Natural killer cell (primary cell): ENCODE data around the gene UPK2. TPM values are rescaled to one million over a fixed set of nuclear protein-coding genes. Genes with fewer than 3 reads are reported as not detected.
"Not testable (repeated sequence)": the region's sequence is repeated elsewhere in the genome, so short reads cannot be mapped to it uniquely, and the experiment has no call there.

Experiments
- ATAC-seq, 3 donors: fragments of 150-1000 bp in 2 of 3; fragments of 200-7000 bp in 1 of 3; cut with Tn5 transposase; 1 replicate in 1 of 3; 2 replicates in 2 of 3; pipeline ENCODE4 v1.10.0; 2021; ENCODE audit warnings: mild to moderate bottlenecking in 2 of 3, moderate library complexity in 2 of 3
- DNase-seq, 2 donors: peaks; one replicate each; pipeline versions ENCODE4 v3.0.0 to v3.0.0-alpha.2; 2013 to 2021; ENCODE audit warnings: mixed read lengths in 1 of 2
- H3K27ac ChIP-seq: one replicate; pipeline ENCODE4 v1.5.1; 2013; ENCODE audit warnings: mild to moderate bottlenecking, low read length
- H3K27me3 ChIP-seq: one replicate; pipeline ENCODE4 v1.6.1; 2013; ENCODE audit warnings: low read length; ENCODE audit not compliant: control insufficient read depth, insufficient read depth
- H3K36me3 ChIP-seq: one replicate; pipeline ENCODE4 v1.6.1; 2013; ENCODE audit warnings: low read length; ENCODE audit not compliant: control insufficient read depth, insufficient read depth
- H3K4me1 ChIP-seq: one replicate; pipeline ENCODE4 v1.6.1; 2013; ENCODE audit warnings: low read length; ENCODE audit not compliant: control insufficient read depth, insufficient read depth
- H3K4me3 ChIP-seq: one replicate; pipeline ENCODE4 v1.5.1; 2013; ENCODE audit warnings: low read length
- H3K9me3 ChIP-seq: one replicate; pipeline ENCODE4 v1.6.1; 2013; ENCODE audit warnings: low read length; ENCODE audit not compliant: control insufficient read depth, insufficient read depth
- H3K27ac Mint-ChIP-seq, 2 donors: one replicate each; pipeline ENCODE4 v1.8.0; 2022; ENCODE audit warnings: mild to moderate bottlenecking in 2 of 2, mixed read lengths in 2 of 2, moderate library complexity in 1 of 2
- H3K27me3 Mint-ChIP-seq, 2 donors: one replicate each; pipeline ENCODE4 v1.8.0; 2022; ENCODE audit warnings: low read depth in 2 of 2, mixed read lengths in 2 of 2
- H3K36me3 Mint-ChIP-seq: one replicate; pipeline ENCODE4 v1.8.0; 2022; ENCODE audit warnings: mixed read lengths
- H3K4me1 Mint-ChIP-seq, 2 donors: one replicate each; pipeline ENCODE4 v1.8.0; 2022; ENCODE audit warnings: mixed read lengths in 2 of 2
- H3K4me3 Mint-ChIP-seq: one replicate; pipeline ENCODE4 v1.8.0; 2022; ENCODE audit warnings: mild to moderate bottlenecking, moderate library complexity, mixed read lengths
- H3K9me3 Mint-ChIP-seq, 2 donors: one replicate each; pipeline ENCODE4 v1.8.0; 2022; ENCODE audit warnings: mixed read lengths in 2 of 2
- CTCF ChIP-seq: fragments of 200-600 bp; IDR thresholded peaks from one replicate; pipeline ENCODE4 v1.8.0; 2022; ENCODE audit warnings: antibody characterized with exemption
- WGBS: methylation state at CpG from one replicate; pipeline ENCODE4 v1.1.7; 2013; ENCODE audit warnings: missing lambda C conversion rate; ENCODE audit not compliant: insufficient coverage; 5-methylcytosine and 5-hydroxymethylcytosine counted together
- intact Hi-C: fragments of 100-400 bp; cut with micrococcal nuclease; formaldehyde crosslinking; loops from one replicate; pipeline ENCODE4 v1.14.2; 2022
- total RNA-seq, 4 donors: library from RNA; stranded (reverse); fragments of 120-200 nt in 1 of 4; gene quantifications; one replicate each; pipeline versions ENCODE4 v1.2.3 to v1.2.4, GENCODE V29; 2013 to 2022

UPK2 gene
- total RNA-seq, 3 donors from 2014 or later (not counting 1 experiment from before 2014, with no cell fraction given), result 0.40 to 0.41 TPM; not detected in 1

GRCh38 chr11:118961189-118961588 lies 5.1 kb downstream of the UPK2 start:
- Mint-ChIP-seq H3K36me3 (no peaks in the 10 kb centered on the region), H3K27ac (no peak overlapping the region), H3K4me1 (peaks cover 0 to 9% of the 10 kb centered on the region in 2 donors), H3K27me3 (peaks cover 0 to 6% of the 10 kb centered on the region in 2 donors), H3K4me3 (no peak overlapping the region), H3K9me3 (no peaks in the 10 kb centered on the region)
- 89% methylated on average over 5 of the region's 5 CpGs for WGBS
- intact Hi-C loops, result no loop called here
- ATAC-seq (no peak), DNase-seq (no peak)
- Histone ChIP-seq H3K4me1 (peaks cover 3% of the 10 kb centered on the region), H3K4me3 (no peak overlapping the region), H3K36me3 (no peaks in the 10 kb centered on the region), H3K9me3 (no peaks in the 10 kb centered on the region), H3K27ac (no peak overlapping the region), H3K27me3 (no peaks in the 10 kb centered on the region)
- no peak for TF ChIP-seq CTCF

GRCh38 chr11:118961591-118961990 lies 5.5 kb downstream of the UPK2 start:
- Mint-ChIP-seq H3K27ac (no peak overlapping the region), H3K27me3 (peaks cover 0 to 4% of the 10 kb centered on the region in 2 donors), H3K36me3 (no peaks in the 10 kb centered on the region), H3K4me1 (peaks cover 0 to 5% of the 10 kb centered on the region in 2 donors), H3K9me3 (no peaks in the 10 kb centered on the region), H3K4me3 (no peak overlapping the region)
- Histone ChIP-seq H3K9me3 (no peaks in the 10 kb centered on the region), H3K27me3 (no peaks in the 10 kb centered on the region), H3K27ac (no peak overlapping the region), H3K4me3 (no peak overlapping the region), H3K4me1 (no peaks in the 10 kb centered on the region), H3K36me3 (no peaks in the 10 kb centered on the region)
- 78% methylated on average over 11 of the region's 11 CpGs for WGBS
- intact Hi-C loops, result no loop called here
- TF ChIP-seq CTCF, result no peak
- DNase-seq (no peak), ATAC-seq (no peak)

GRCh38 chr11:118969508-118969907 lies 13.4 kb downstream of the UPK2 start:
- H3K4me1 ChIP-seq, H3K27me3 ChIP-seq, H3K27ac ChIP-seq, H3K27ac Mint-ChIP-seq, DNase-seq, H3K9me3 ChIP-seq, H3K9me3 Mint-ChIP-seq, H3K4me3 Mint-ChIP-seq, H3K4me3 ChIP-seq, intact Hi-C loops, ATAC-seq, H3K36me3 ChIP-seq, H3K36me3 Mint-ChIP-seq, H3K4me1 Mint-ChIP-seq: not testable (repeated sequence)
- WGBS, result 100% methylated on average over 2 of the region's 2 CpGs
- peaks cover under 1 to 13% of the 10 kb centered on the region in 2 donors for H3K27me3 Mint-ChIP-seq

GRCh38 chr11:118971646-118972045 lies 15.5 kb downstream of the UPK2 start, which contains the start of gene FOXR1:
Gene FOXR1, plus strand, starts transcription at chr11:118971761. Its CDS starts 171 bp downstream, at chr11:118971932.
- intact Hi-C loops, result no loop called here

More at GRCh38 chr11:118971646-118972045, 15.5 kb downstream of the UPK2 start, which contains the start of gene FOXR1:
- Histone ChIP-seq H3K27ac (no peak within 1 kb of the TSS), H3K36me3 (no peaks in the 10 kb centered on the region), H3K9me3 (no peaks in the 10 kb centered on the region), H3K4me3 (no peak within 1 kb of the TSS), H3K4me1 (no peaks in the 10 kb centered on the region), H3K27me3 (no peaks in the 10 kb centered on the region)
- Mint-ChIP-seq H3K9me3 (no peaks in the 10 kb centered on the region), H3K36me3 (no peaks in the 10 kb centered on the region), H3K4me1 (peaks cover 0 to 6% of the 10 kb centered on the region in 2 donors), H3K4me3 (no peak within 1 kb of the TSS), H3K27ac (no peak within 1 kb of the TSS), H3K27me3 (peaks cover 7 to 22% of the 10 kb centered on the region in 2 donors)
- ATAC-seq (no peak), DNase-seq (no peak)
- no peak for TF ChIP-seq CTCF
- 39% methylated on average over 29 of the region's 33 CpGs for WGBS
